C1 segment of cervical spinal cord (tissue), 14 donors: ENCODE measurements around the gene CHPF2.
A peak's percentile ranks its signal among the peaks of the same experiment; 100 is the strongest.

Source experiments
- DNase-seq, 14 donors: peaks; one replicate each; lab custom pipeline; 2025; lab: John Stamatoyannopoulos, UW

The CHPF2 gene

GRCh38 chr7:151232917-151233701, 826 bp downstream of the CHPF2 start:
- peak in 2 of 14 donors; percentile 29 to 65 for DNase-seq

DNA sequence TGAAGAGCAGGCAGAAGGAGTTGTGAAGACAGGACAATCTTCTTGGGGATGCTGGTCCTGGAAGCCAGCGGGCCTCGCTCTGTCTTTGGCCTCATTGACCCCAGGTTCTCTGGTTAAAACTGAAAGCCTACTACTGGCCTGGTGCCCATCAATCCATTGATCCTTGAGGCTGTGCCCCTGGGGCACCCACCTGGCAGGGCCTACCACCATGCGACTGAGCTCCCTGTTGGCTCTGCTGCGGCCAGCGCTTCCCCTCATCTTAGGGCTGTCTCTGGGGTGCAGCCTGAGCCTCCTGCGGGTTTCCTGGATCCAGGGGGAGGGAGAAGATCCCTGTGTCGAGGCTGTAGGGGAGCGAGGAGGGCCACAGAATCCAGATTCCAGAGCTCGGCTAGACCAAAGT, 1.5 kb downstream of the CHPF2 start:
- no peak for DNase-seq

GRCh38 chr7:151235091-151235787, 3.0 kb downstream of the CHPF2 start:
- DNase-seq = no peak

GRCh38 chr7:151236406-151236805, 4.1 kb downstream of the CHPF2 start:
- no peak for DNase-seq

DNA sequence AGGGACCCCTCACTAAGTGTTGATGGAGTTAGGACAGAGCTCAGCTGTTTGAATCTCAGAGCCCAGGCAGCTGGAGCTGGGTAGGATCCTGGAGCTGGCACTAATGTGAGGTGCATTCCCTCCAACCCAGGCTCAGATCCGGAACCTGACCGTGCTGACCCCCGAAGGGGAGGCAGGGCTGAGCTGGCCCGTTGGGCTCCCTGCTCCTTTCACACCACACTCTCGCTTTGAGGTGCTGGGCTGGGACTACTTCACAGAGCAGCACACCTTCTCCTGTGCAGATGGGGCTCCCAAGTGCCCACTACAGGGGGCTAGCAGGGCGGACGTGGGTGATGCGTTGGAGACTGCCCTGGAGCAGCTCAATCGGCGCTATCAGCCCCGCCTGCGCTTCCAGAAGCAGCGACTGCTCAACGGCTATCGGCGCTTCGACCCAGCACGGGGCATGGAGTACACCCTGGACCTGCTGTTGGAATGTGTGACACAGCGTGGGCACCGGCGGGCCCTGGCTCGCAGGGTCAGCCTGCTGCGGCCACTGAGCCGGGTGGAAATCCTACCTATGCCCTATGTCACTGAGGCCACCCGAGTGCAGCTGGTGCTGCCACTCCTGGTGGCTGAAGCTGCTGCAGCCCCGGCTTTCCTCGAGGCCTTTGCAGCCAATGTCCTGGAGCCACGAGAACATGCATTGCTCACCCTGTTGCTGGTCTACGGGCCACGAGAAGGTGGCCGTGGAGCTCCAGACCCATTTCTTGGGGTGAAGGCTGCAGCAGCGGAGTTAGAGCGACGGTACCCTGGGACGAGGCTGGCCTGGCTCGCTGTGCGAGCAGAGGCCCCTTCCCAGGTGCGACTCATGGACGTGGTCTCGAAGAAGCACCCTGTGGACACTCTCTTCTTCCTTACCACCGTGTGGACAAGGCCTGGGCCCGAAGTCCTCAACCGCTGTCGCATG, 5.2 kb downstream of the CHPF2 start:
- DNase-seq = no peak

DNA sequence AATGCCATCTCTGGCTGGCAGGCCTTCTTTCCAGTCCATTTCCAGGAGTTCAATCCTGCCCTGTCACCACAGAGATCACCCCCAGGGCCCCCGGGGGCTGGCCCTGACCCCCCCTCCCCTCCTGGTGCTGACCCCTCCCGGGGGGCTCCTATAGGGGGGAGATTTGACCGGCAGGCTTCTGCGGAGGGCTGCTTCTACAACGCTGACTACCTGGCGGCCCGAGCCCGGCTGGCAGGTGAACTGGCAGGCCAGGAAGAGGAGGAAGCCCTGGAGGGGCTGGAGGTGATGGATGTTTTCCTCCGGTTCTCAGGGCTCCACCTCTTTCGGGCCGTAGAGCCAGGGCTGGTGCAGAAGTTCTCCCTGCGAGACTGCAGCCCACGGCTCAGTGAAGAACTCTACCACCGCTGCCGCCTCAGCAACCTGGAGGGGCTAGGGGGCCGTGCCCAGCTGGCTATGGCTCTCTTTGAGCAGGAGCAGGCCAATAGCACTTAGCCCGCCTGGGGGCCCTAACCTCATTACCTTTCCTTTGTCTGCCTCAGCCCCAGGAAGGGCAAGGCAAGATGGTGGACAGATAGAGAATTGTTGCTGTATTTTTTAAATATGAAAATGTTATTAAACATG, 6.0 kb downstream of the CHPF2 start:
- DNase-seq = no peak

DNA sequence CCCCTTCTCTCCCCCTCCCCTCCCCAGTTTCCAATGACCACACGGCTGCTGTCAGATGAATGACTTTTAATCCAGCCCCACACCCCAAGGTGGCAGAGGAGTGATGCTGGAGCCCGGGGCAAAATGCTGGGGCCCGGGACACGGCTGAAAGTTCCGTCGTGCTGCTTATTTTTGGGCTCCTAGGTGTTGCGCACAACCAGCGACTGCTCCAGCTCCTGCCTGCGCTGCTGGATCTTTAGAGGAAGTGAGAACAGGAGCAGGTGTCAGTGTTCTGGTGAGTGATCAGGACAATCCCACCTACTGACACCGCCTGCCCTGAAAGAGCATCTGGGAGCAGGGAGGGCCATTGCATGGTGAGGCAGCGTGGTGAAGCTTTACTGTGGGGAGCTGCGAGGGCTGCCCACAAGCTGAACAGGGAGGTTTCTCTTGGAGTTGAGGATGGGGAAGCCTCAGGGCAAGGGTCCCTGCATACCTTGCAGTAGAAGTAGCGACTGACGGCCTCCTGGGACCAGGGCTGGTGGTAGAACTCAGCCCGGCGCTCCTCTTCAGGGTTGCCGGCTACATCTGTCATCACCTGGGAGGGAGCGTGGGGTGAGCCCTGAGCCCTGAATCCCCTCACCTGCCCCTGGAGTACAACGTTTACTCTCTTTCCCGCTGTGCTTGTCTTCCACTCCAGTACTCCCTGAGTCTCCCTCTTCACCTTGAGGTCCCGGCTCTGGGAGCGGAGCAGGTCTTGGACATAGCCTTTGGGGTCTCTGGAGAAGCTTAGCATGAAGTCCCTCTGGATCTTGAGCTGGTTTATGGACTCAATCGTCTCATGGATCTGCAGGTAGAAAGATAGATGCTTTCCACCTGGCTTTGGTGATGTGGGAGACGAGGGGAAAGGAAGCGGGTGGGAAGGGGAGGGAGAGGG, 6.9 kb downstream of the CHPF2 start:
- DNase-seq = no peak

DNA sequence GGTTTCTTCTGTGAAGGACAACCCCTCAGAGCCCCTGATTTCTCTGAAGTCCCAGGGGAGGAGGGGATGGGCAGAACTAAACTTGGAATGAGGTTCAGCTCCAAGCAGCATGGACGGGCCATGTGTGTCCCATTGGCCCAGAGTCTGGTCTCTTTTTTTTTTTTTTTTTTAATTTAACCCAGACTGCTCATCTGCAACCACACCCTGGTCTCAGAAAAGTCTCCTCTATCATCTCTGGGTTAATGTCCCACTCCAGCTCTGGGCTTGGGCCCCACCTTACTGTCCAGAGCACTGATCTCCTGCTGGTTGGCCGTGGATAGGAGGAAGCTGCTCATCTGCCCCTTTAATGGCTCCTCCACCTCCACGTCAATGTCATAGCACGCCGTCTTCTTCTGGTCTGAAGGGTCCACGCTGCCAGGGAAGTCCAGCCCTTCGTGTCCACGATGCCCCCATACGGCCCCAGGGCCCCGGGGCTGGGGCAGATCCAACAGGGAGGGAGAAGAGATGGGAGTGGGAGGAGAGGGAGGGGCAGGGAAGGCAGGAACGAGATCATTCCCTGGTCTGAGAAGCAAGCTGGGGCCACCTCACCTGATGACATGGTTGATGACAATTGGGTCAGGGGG, 7.7 kb downstream of the CHPF2 start:
- DNase-seq = no peak

GRCh38 chr7:151240536-151240935, 8.3 kb downstream of the CHPF2 start:
- DNase-seq = no peak

DNA sequence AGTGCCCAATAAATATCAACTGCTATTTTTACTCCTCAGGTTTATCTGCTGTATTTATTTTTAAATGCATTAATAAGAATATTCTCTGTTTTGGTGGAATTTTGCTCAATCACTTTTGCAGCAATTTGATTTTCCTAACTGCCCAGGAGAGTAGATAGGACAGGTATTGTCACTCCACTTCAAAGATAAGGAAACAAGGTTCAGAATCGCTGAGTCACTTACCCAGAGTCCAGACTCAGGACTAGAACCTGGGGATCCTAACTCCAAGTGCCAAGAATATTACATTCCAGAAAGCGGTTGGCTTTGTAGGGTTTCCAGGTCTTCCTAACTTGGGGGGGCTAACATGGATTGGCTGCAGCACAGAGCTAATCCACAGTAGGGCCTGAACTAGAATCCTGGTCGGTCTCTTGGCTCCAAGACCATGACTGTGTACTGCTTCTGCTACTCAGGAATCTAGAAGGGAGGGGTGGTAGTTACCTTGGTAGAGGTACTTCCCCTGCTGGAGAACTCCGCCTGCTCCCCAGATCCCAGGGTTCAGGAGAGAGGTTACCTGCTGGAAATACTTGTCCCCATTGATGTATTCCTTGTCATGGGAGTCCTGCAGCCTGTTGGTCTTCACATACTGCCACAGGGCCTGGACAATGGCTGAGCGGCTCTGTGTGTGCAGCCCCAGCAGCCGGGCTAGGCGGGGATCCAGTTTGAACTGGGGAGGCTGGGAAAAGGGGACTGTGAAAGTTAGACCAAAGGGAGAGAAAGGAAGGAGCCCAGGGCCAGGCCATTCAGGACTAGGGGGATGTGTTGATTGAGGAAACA, 8.9 kb downstream of the CHPF2 start:
- DNase-seq = no peak

DNA sequence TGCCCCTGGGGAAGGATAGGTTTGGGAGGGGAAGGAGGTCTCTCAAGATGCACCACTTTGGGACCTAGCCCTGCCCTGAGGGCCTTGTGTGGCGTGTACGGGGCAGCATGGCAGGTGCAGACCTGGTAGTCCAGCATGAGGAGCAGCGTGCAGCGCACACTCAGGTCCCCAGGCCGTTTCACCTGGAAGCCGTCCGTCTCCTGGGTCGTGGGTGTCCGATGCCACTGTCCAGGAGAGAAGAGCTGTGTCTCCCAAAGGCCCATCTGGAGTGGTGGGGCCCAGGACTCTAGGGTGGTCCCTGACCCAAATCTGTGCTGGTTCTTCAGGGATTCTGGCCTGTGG, 9.4 kb downstream of the CHPF2 start:
- no peak for DNase-seq

DNA sequence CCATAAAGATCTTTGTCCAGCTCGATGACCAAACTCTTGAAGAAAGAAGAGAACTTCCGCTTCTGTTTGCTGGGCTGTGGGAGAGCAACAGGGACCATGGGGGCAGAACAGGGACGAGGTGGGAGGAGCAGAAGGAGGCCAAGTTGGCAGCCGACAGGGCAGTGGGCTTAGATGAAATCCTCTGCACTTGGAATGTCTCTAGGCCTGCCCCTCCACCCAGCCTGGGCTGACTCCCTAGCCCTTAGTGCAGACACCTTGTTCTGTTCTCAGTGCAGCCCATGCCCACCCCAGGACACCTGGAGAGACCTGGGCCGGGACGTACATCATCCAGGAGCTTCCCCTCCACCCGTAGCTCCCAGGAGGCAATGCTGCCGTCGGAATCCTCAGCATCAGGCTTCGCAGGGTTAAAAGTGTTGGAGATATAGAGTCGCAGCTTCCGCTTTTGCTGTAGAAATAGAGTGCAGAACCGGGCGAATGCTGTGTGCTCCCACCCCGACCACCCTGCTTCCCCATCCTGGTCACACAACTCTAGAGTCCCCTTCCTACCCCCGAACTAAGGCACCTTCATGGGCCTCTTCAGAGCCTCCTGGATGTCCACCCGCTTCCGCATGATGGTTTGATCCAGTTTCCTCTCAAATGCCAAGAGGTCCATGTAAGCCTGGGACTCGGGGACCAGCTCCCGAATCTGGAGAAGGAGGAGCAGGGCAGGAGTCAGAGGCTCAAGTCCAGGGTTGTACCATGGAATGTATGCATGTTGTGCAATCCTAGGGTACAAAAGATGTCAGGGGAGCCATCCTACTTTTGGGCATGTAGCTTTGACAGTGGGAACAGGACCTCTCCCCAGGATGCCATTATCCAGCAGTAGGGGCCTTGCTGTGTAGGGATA, 10.1 kb downstream of the CHPF2 start:
- no peak for DNase-seq

DNA sequence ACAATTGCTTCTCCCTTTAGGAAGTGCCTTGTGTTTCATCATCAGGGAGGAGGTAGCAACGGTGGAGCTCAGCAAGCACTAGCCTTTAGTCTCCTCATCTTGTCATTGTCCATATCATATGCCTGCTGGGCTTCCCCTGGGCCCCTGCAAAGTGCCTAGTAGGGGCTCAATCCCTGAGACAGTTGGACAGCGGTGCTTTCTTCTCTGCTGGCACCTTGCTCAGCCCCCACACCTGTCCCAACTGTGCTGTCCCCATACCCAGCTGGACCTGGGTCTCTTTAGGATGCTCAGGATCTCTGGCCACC, 10.7 kb downstream of the CHPF2 start:
- DNase-seq = no peak

GRCh38 chr7:151243408-151244195, 11.3 kb downstream of the CHPF2 start:
- no peak for DNase-seq

DNA sequence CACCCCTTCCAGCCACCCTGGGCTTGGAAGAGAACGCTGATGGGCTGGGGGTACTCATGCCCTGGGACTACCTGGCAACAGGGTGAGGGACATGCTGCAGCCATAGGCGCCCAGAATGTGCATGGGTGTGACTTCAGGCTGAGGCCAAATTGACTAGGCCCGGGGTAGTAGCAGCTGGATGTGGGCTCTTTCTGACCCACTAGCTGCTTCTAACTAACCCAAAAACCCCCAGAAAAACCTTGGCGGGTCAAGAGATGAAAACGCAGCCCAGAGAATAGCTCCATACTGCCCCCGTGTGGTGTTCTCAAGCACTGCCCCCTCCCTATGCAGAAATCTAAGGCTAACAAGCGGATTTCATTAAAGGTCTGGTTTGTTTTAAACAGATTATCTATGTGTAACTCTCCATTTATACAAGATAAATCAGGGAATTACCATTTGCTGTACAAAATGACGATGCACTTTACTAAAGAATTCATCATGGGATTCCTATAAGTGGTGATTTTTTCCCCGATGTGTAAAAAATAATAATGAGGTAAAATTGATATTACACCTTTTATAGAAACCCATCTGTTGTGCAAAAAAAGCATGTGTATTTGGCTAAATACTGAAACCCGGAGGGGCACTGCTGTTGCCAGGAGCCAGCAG, 12.0 kb downstream of the CHPF2 start:
- peak in 6 of 14 donors; percentile 21 to 46 (median 28) for DNase-seq

GRCh38 chr7:151244841-151245346, 12.6 kb downstream of the CHPF2 start:
- DNase-seq = no peak
